Activated T-helper 9 cell treated with anti-CD3 and anti-CD28 coated beads, Interleukin-2, amount 50 U/mL, for 16 hours (primary cell): ENCODE measurements around the gene B3GNT3.
A peak's percentile ranks its signal among the peaks of the same experiment; 100 is the strongest.

ENCODE experiments used
- DNase-seq: peaks from one replicate; pipeline ENCODE4 v3.0.0-alpha.2; 2020; ENCODE audit warnings: low read depth

B3GNT3 gene

GRCh38 chr19:17794731-17795494, at the start of gene B3GNT3:
B3GNT3 (plus strand) TSS chr19:17795138; CDS start chr19:17807808, 12,670 bp downstream.
- no peak for DNase-seq

- peak; percentile 93 for DNase-seq
Observed at GRCh38 chr19:17747205-17748098, 47.5 kb upstream of the B3GNT3 start.

GRCh38 chr19:17748884-17749638, 45.9 kb upstream of the B3GNT3 start:
- DNase-seq = no peak

- no peak for DNase-seq
Observed at GRCh38 chr19:17749912-17750317, 45.0 kb upstream of the B3GNT3 start.

GRCh38 chr19:17751103-17751911, 43.6 kb upstream of the B3GNT3 start, which contains the start of gene FCHO1:
FCHO1 (plus strand) TSS chr19:17751477; CDS start chr19:17755165, 3,688 bp downstream.
- DNase-seq = peak; percentile 78

GRCh38 chr19:17751912-17752273, 43.0 kb upstream of the B3GNT3 start:
- DNase-seq = no peak

- DNase-seq = no peak
Observed at GRCh38 chr19:17752865-17753639, 41.9 kb upstream of the B3GNT3 start.

- DNase-seq = no peak
Observed at GRCh38 chr19:17753976-17754375, 41.0 kb upstream of the B3GNT3 start.

- DNase-seq = no peak
Observed at GRCh38 chr19:17754634-17755442, 40.1 kb upstream of the B3GNT3 start.

GRCh38 chr19:17755443-17755890, 39.5 kb upstream of the B3GNT3 start:
- DNase-seq = no peak

- no peak for DNase-seq
Observed at GRCh38 chr19:17755977-17756670, 38.8 kb upstream of the B3GNT3 start.

GRCh38 chr19:17757125-17757524, 37.8 kb upstream of the B3GNT3 start:
- no peak for DNase-seq

- no peak for DNase-seq
Observed at GRCh38 chr19:17758515-17758914, 36.4 kb upstream of the B3GNT3 start.

- DNase-seq = no peak
Observed at GRCh38 chr19:17761148-17761547, 33.8 kb upstream of the B3GNT3 start.

- no peak for DNase-seq
Observed at GRCh38 chr19:17762505-17763229, 32.3 kb upstream of the B3GNT3 start.

- no peak for DNase-seq
Observed at GRCh38 chr19:17764348-17764747, 30.6 kb upstream of the B3GNT3 start.

- no peak for DNase-seq
Observed at GRCh38 chr19:17765069-17765618, 29.8 kb upstream of the B3GNT3 start.

GRCh38 chr19:17766543-17767131, 28.3 kb upstream of the B3GNT3 start:
- no peak for DNase-seq
